RWPE2 (cell line): ENCODE data around the gene PCF11.
"Not testable (repeated sequence)": the region's sequence is repeated elsewhere in the genome, so short reads cannot be mapped to it uniquely, and the experiment has no call there.

Experiments used
- ATAC-seq: fragments of 200-7000 bp; cut with Tn5 transposase; 3 replicates; pipeline ENCODE4 v1.9.1; 2021; ENCODE audit warnings: low read depth
- DNase-seq: peaks from one replicate; pipeline ENCODE4 v3.0.0-alpha.2; 2020; ENCODE audit warnings: low spot score
- H3K27ac ChIP-seq: fragments of 450-650 bp; 2 replicates; pipeline ENCODE4 v1.5.1; 2017; ENCODE audit warnings: mild to moderate bottlenecking; ENCODE audit not compliant: poor library complexity, severe bottlenecking
- H3K27me3 ChIP-seq: fragments of 250-450 bp; sonication (Bioruptor Pico); 2 replicates; pipeline ENCODE4 v1.5.1; 2021; ENCODE audit warnings: mild to moderate bottlenecking, moderate library complexity; ENCODE audit not compliant: insufficient read depth, poor library complexity, severe bottlenecking
- H3K36me3 ChIP-seq: fragments of 250-450 bp; sonication (Bioruptor Pico); 2 replicates; pipeline ENCODE4 v1.5.1; 2020; ENCODE audit warnings: low read depth, mild to moderate bottlenecking, moderate library complexity
- H3K4me1 ChIP-seq: fragments of 250-450 bp; sonication (Bioruptor Pico); 2 replicates; pipeline ENCODE4 v1.5.1; 2021; ENCODE audit warnings: mild to moderate bottlenecking, moderate library complexity; ENCODE audit not compliant: insufficient read depth, poor library complexity, severe bottlenecking
- H3K4me3 ChIP-seq: fragments of 250-450 bp; sonication (Bioruptor Pico); 2 replicates; pipeline ENCODE4 v1.5.1; 2021; ENCODE audit warnings: mild to moderate bottlenecking, moderate library complexity; ENCODE audit not compliant: severe bottlenecking
- H3K9me3 ChIP-seq: fragments of 250-450 bp; sonication (Bioruptor Pico); 2 replicates; pipeline ENCODE4 v1.5.1; 2021; ENCODE audit warnings: mild to moderate bottlenecking, moderate library complexity; ENCODE audit not compliant: severe bottlenecking
- CTCF ChIP-seq: fragments of 450-650 bp; IDR thresholded peaks from one replicate; pipeline ENCODE4 v1.5.1; 2017; ENCODE audit warnings: mild to moderate bottlenecking, moderate library complexity; ENCODE audit not compliant: poor library complexity, severe bottlenecking

The PCF11 gene

GRCh38 chr11:83122766-83123165 lies 34.2 kb upstream of the PCF11 start:
- no peak for TF ChIP-seq CTCF
- no peaks in the 10 kb centered on the region for H3K36me3 ChIP-seq
- H3K4me1 ChIP-seq: no peaks in the 10 kb centered on the region
- DNase-seq: no peak
- no peaks in the 10 kb centered on the region for H3K27me3 ChIP-seq
- H3K27ac ChIP-seq: no peak overlapping the region
- H3K9me3 ChIP-seq: no peaks in the 10 kb centered on the region
- no peak for ATAC-seq
- no peak overlapping the region for H3K4me3 ChIP-seq

- TF ChIP-seq CTCF: no peak
Observed at GRCh38 chr11:83124636-83125424, 32.1 kb upstream of the PCF11 start.

GRCh38 chr11:83125577-83125976 lies 31.4 kb upstream of the PCF11 start:
- TF ChIP-seq CTCF: no peak
- no peaks in the 10 kb centered on the region for H3K9me3 ChIP-seq
- no peak for DNase-seq

More at GRCh38 chr11:83124636-83125424, 32.1 kb upstream of the PCF11 start:
- Histone ChIP-seq H3K9me3 (no peaks in the 10 kb centered on the region), H3K4me3 (no peak overlapping the region), H3K4me1 (no peaks in the 10 kb centered on the region), H3K27ac (no peak overlapping the region), H3K36me3 (no peaks in the 10 kb centered on the region), H3K27me3 (no peaks in the 10 kb centered on the region)
- ATAC-seq (no peak), DNase-seq (no peak)

GRCh38 chr11:83127310-83127637 lies 29.7 kb upstream of the PCF11 start:
- Histone ChIP-seq H3K27me3 (no peaks in the 10 kb centered on the region), H3K4me1 (no peaks in the 10 kb centered on the region), H3K27ac (no peak overlapping the region), H3K36me3 (no peaks in the 10 kb centered on the region), H3K4me3 (no peak overlapping the region), H3K9me3 (no peaks in the 10 kb centered on the region)
- no peak for TF ChIP-seq CTCF
- ATAC-seq (no peak), DNase-seq (no peak)

More at GRCh38 chr11:83125577-83125976, 31.4 kb upstream of the PCF11 start:
- Histone ChIP-seq H3K27me3 (no peaks in the 10 kb centered on the region), H3K27ac (no peak overlapping the region), H3K36me3 (no peaks in the 10 kb centered on the region), H3K4me3 (no peak overlapping the region), H3K4me1 (no peaks in the 10 kb centered on the region)
- ATAC-seq: no peak

GRCh38 chr11:83132191-83132590 lies 24.7 kb upstream of the PCF11 start:
- no peak for TF ChIP-seq CTCF
- ATAC-seq (no peak), DNase-seq (no peak)
- H3K36me3 ChIP-seq: no peaks in the 10 kb centered on the region
- H3K9me3 ChIP-seq: no peaks in the 10 kb centered on the region
- H3K27me3 ChIP-seq: no peaks in the 10 kb centered on the region
- no peaks in the 10 kb centered on the region for H3K4me1 ChIP-seq
- no peak overlapping the region for H3K27ac ChIP-seq
- H3K4me3 ChIP-seq: no peak overlapping the region

- H3K36me3 ChIP-seq, H3K27ac ChIP-seq, ATAC-seq, H3K4me3 ChIP-seq, DNase-seq, H3K27me3 ChIP-seq, H3K4me1 ChIP-seq, H3K9me3 ChIP-seq: not testable (repeated sequence)
Observed at GRCh38 chr11:83133266-83133665, 23.7 kb upstream of the PCF11 start.
